ENCODE results near the gene EPHB3. TPM values are rescaled to one million over a fixed set of nuclear protein-coding genes. Genes with fewer than 3 reads are reported as not detected.

Gene EPHB3
- total RNA-seq (1 to 10 TPM; 2.8 to 9.0 TPM), polyA plus RNA-seq (1 to 10 TPM in 1 of 2 donors, under 1 TPM in 1; 0.50 to 3.9 TPM)
- long read RNA-seq, donor 1, partial matches to known transcripts = 3 of 3 reads
- long read RNA-seq, donor 1, other reads (novel, unspliced or antisense) = 0 of 3 reads
- long read RNA-seq, donor 2, full-length matches to known transcripts = 3 of 14 reads
- long read RNA-seq, donor 2, partial matches to known transcripts = 10 of 14 reads
- long read RNA-seq, donor 2, other reads (novel, unspliced or antisense) = 1 of 14 reads

DNA sequence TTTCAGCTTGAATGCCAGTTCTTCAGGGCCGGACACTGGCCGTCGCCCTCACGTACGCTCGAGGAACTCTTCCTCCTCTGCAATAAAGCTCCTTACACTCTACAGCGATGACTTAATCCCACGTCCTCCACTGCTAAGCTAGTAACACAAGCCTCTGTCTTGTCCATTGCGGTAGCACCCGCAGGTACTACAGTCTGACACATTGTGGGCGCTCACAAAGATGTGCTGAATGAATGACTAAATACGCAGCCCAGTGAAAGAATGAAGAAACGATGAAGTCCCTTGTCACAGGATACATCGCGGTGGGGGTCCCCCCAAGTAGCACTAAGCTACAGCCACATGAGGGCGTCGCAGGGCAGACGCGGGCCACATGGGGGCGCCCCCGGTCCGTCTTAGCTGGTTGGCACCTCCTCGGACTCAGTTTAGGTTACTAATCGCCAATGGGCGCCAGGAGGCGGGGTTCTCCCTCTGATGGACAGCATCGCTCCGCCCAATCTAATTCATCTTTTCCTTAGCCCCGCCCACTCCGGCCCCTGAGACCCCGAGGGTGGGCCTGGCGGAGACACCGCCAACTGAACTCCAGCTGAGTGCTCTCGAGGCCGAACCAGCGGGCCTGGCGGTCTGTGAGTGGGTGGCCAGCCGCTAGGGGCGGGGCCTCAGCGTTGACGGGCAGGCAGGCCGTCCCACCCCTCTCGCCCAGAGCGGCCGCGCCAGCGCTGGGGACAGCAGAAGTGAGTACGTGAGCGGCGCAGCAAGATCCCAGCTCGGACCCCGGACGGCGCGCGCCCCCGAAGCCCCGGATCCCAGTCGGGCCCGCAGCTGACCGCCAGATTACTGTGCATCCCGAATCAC, at the start of gene EPHB3:
Gene EPHB3 (plus strand): TSS at position 725 of the 852 bp plus-strand sequence. CDS start 451 bp downstream, outside the sequence.
- peak; percentile 97 for ATAC-seq (ENCODE audit: low FRiP score)
- H3K9me3 ChIP-seq (ENCODE audit: control insufficient read depth, low read length) = no peaks in the 10 kb centered on the region
- peak; percentile 99 to 100 for DNase-seq
- intact Hi-C loops (cut with DNase I) = loop anchor here in 1 of 2 donors (1.0 kb wide), 2 partner anchors 166 to 216 kb away; no protein-coding TSS in a partner anchor
- H3K27ac ChIP-seq (ENCODE audit: low read depth in 1 of 2, low read length in 2 of 2) = no peak within 1 kb of the TSS
- H3K4me1 ChIP-seq (ENCODE audit: control insufficient read depth in 1 of 2, insufficient read depth in 2 of 2, low read length in 2 of 2) = no peaks in the 10 kb centered on the region
- H3K4me3 ChIP-seq (ENCODE audit: low read length in 2 of 2) = peak within 1 kb of the TSS; percentile 63 to 69
- H3K36me3 ChIP-seq (ENCODE audit: control insufficient read depth in 1 of 2, insufficient read depth in 2 of 2, low read length in 1 of 2) = no peaks in the 10 kb centered on the region
- H3K27me3 ChIP-seq (ENCODE audit: control insufficient read depth in 1 of 2, insufficient read depth in 2 of 2, low read length in 1 of 2) = no peaks in the 10 kb centered on the region
- WGBS, 2 donors = 0% methylated on average over 62 of the region's 62 CpGs

- no peaks in the 10 kb centered on the region for H3K36me3 ChIP-seq (ENCODE audit: control insufficient read depth in 1 of 2, insufficient read depth in 2 of 2, low read length in 1 of 2)
- no peaks in the 10 kb centered on the region for H3K4me1 ChIP-seq (ENCODE audit: control insufficient read depth in 1 of 2, insufficient read depth in 2 of 2, low read length in 2 of 2)
- no peaks in the 10 kb centered on the region for H3K9me3 ChIP-seq (ENCODE audit: control insufficient read depth, low read length)
- DNase-seq (no peak), ATAC-seq (ENCODE audit: low FRiP score) (no peak)
- H3K27ac ChIP-seq (ENCODE audit: low read depth in 1 of 2, low read length in 2 of 2) = no peak overlapping the region
- no peaks in the 10 kb centered on the region for H3K27me3 ChIP-seq (ENCODE audit: control insufficient read depth in 1 of 2, insufficient read depth in 2 of 2, low read length in 1 of 2)
- H3K4me3 ChIP-seq (ENCODE audit: low read length in 2 of 2) = no peak overlapping the region
- intact Hi-C loops (cut with DNase I) = loop anchor here (2.0 to 5.0 kb wide), 3 partner anchors 95 to 142 kb away; no protein-coding TSS in a partner anchor
- WGBS, 2 donors = 76 to 81% methylated on average over 7 of the region's 7 CpGs
These were observed 49.0 kb upstream of the EPHB3 start for GRCh38 chr3:184512621-184513020.

GRCh38 chr3:184513276-184514170, 48.1 kb upstream of the EPHB3 start:
- Histone ChIP-seq H3K4me3 (ENCODE audit: low read length in 2 of 2) (no peak overlapping the region), H3K27me3 (ENCODE audit: control insufficient read depth in 1 of 2, insufficient read depth in 2 of 2, low read length in 1 of 2) (no peaks in the 10 kb centered on the region), H3K36me3 (ENCODE audit: control insufficient read depth in 1 of 2, insufficient read depth in 2 of 2, low read length in 1 of 2) (no peaks in the 10 kb centered on the region), H3K9me3 (ENCODE audit: control insufficient read depth, low read length) (no peaks in the 10 kb centered on the region), H3K27ac (ENCODE audit: low read depth in 1 of 2, low read length in 2 of 2) (no peak overlapping the region), H3K4me1 (ENCODE audit: control insufficient read depth in 1 of 2, insufficient read depth in 2 of 2, low read length in 2 of 2) (no peaks in the 10 kb centered on the region)
- peak; percentile 95 for ATAC-seq (ENCODE audit: low FRiP score)
- peak; percentile 92 to 94 for DNase-seq
- intact Hi-C loops (cut with DNase I) = loop anchor here (2.0 to 5.0 kb wide), 3 partner anchors 96 to 143 kb away; no protein-coding TSS in a partner anchor
- 2 to 3% methylated on average over 61 to 69 of the region's 69 CpGs for WGBS, 2 donors

DNA sequence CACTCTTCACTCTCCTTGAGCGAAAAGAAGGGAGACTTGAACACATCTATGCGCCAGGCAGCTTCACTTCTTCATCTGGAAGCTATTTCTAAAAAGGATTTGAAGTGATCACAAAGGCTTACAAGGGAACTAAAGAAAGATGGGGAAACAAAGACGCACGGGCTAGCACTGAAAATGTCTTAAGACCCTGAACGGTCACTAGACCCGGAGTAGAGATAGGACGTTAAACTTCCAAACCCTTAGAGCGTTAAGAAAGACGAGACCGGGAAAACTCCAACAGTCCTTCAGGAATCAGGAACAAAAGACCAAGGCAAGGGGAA, 47.5 kb upstream of the EPHB3 start:
- no peak overlapping the region for H3K27ac ChIP-seq (ENCODE audit: low read depth in 1 of 2, low read length in 2 of 2)
- DNase-seq (no peak), ATAC-seq (ENCODE audit: low FRiP score) (peak; percentile 26)
- H3K9me3 ChIP-seq (ENCODE audit: control insufficient read depth, low read length) = no peaks in the 10 kb centered on the region
- H3K4me1 ChIP-seq (ENCODE audit: control insufficient read depth in 1 of 2, insufficient read depth in 2 of 2, low read length in 2 of 2) = no peaks in the 10 kb centered on the region
- intact Hi-C loops (cut with DNase I) = loop anchor here (5.0 kb wide), 2 partner anchors 97 to 142 kb away; no protein-coding TSS in a partner anchor
- H3K36me3 ChIP-seq (ENCODE audit: control insufficient read depth in 1 of 2, insufficient read depth in 2 of 2, low read length in 1 of 2) = no peaks in the 10 kb centered on the region
- WGBS, 2 donors = 36 to 38% methylated on average over 10 of the region's 10 CpGs
- no peak overlapping the region for H3K4me3 ChIP-seq (ENCODE audit: low read length in 2 of 2)
- H3K27me3 ChIP-seq (ENCODE audit: control insufficient read depth in 1 of 2, insufficient read depth in 2 of 2, low read length in 1 of 2) = no peaks in the 10 kb centered on the region

DNA sequence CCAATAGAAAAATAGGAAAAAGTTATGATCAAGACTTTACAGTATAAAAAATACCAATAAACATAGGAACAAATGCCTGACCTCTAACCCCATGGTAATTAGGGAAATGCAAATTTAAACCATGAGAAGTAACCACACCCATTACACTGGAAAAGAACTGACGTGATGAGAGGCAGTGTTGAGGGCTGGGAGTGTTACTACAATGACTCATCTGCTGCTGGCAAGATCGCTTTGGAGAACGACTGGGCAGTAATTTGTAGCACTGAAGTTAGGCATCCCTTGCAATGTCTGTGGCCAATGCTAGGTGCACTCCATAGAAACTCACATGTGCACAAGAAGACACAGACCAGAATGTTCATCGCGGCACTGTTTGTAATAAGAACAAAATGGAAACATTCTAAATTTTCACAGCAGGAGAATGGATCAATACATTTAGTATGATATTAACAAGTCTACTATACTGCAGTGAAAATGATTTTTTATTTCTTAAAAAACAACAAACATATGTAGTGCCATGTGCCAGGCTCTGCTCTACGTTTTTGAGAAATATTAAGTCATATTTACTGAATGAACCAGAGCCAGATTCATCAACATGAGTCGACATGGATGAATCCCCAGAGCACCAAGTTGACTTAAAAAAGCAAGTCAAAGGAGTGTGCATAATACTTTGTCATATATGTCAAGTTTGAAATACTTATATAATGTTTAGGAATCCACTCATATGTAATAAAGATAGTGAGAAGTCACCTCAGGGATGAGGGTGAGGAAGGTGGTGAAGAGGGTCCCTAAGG, 37.6 kb upstream of the EPHB3 start:
- H3K36me3 ChIP-seq (ENCODE audit: control insufficient read depth in 1 of 2, insufficient read depth in 2 of 2, low read length in 1 of 2) = no peaks in the 10 kb centered on the region
- no peaks in the 10 kb centered on the region for H3K27me3 ChIP-seq (ENCODE audit: control insufficient read depth in 1 of 2, insufficient read depth in 2 of 2, low read length in 1 of 2)
- no peaks in the 10 kb centered on the region for H3K9me3 ChIP-seq (ENCODE audit: control insufficient read depth, low read length)
- H3K27ac ChIP-seq (ENCODE audit: low read depth in 1 of 2, low read length in 2 of 2) = no peak overlapping the region
- H3K4me1 ChIP-seq (ENCODE audit: control insufficient read depth in 1 of 2, insufficient read depth in 2 of 2, low read length in 2 of 2) = no peaks in the 10 kb centered on the region
- 26 to 32% methylated on average over 7 of the region's 7 CpGs for WGBS, 2 donors
- intact Hi-C loops (cut with DNase I) = no loop called here
- no peak overlapping the region for H3K4me3 ChIP-seq (ENCODE audit: low read length in 2 of 2)
- ATAC-seq (ENCODE audit: low FRiP score) = no peak
- DNase-seq = no peak

- ATAC-seq (ENCODE audit: low FRiP score) (no peak), DNase-seq (no peak)
- no peaks in the 10 kb centered on the region for H3K36me3 ChIP-seq (ENCODE audit: control insufficient read depth in 1 of 2, insufficient read depth in 2 of 2, low read length in 1 of 2)
- H3K27ac ChIP-seq (ENCODE audit: low read depth in 1 of 2, low read length in 2 of 2) = no peak overlapping the region
- H3K9me3 ChIP-seq (ENCODE audit: control insufficient read depth, low read length) = no peaks in the 10 kb centered on the region
- H3K27me3 ChIP-seq (ENCODE audit: control insufficient read depth in 1 of 2, insufficient read depth in 2 of 2, low read length in 1 of 2) = no peaks in the 10 kb centered on the region
- intact Hi-C loops (cut with DNase I) = no loop called here
- H3K4me3 ChIP-seq (ENCODE audit: low read length in 2 of 2) = peak overlapping the region in 1 of 2 donors; percentile 1
- WGBS, 2 donors = 1 to 2% methylated on average over 7 of the region's 7 CpGs
- no peaks in the 10 kb centered on the region for H3K4me1 ChIP-seq (ENCODE audit: control insufficient read depth in 1 of 2, insufficient read depth in 2 of 2, low read length in 2 of 2)
These were observed 36.6 kb upstream of the EPHB3 start for GRCh38 chr3:184524981-184525336.

- Histone ChIP-seq H3K27me3 (ENCODE audit: control insufficient read depth in 1 of 2, insufficient read depth in 2 of 2, low read length in 1 of 2) (no peaks in the 10 kb centered on the region), H3K36me3 (ENCODE audit: control insufficient read depth in 1 of 2, insufficient read depth in 2 of 2, low read length in 1 of 2) (no peaks in the 10 kb centered on the region), H3K27ac (ENCODE audit: low read depth in 1 of 2, low read length in 2 of 2) (no peak overlapping the region), H3K9me3 (ENCODE audit: control insufficient read depth, low read length) (no peaks in the 10 kb centered on the region), H3K4me3 (ENCODE audit: low read length in 2 of 2) (peak overlapping the region in 1 of 2 donors; percentile 1), H3K4me1 (ENCODE audit: control insufficient read depth in 1 of 2, insufficient read depth in 2 of 2, low read length in 2 of 2) (no peaks in the 10 kb centered on the region)
- ATAC-seq (ENCODE audit: low FRiP score) (peak; percentile 52), DNase-seq (no peak)
- 1 to 3% methylated on average over 54 to 60 of the region's 60 CpGs for WGBS, 2 donors
- intact Hi-C loops (cut with DNase I) = no loop called here
These were observed 36.1 kb upstream of the EPHB3 start for GRCh38 chr3:184525337-184526087.
